TTC549 (cell line): ENCODE results near the gene ENDOV.

Experiments used
- FAIRE-seq: peaks from 2 replicates; lab custom pipeline; 2012; peaks lifted over from hg19 to GRCh38; lab: Jason Lieb, UNC

ENDOV gene

GRCh38 chr17:80414803-80415625, at the start of gene ENDOV:
Gene ENDOV (plus strand): TSS chr17:80415167. CDS start chr17:80415195, 28 bp downstream.
- no peak for FAIRE-seq

- no peak for FAIRE-seq
Observed at GRCh38 chr17:80365983-80366382, 49.0 kb upstream of the ENDOV start.

- FAIRE-seq, result no peak
Observed at GRCh38 chr17:80367503-80367902, 47.5 kb upstream of the ENDOV start.

- no peak for FAIRE-seq
Observed at GRCh38 chr17:80371196-80371595, 43.8 kb upstream of the ENDOV start.

- FAIRE-seq, result no peak
Observed at GRCh38 chr17:80372456-80372855, 42.5 kb upstream of the ENDOV start.

- FAIRE-seq, result no peak
Observed at GRCh38 chr17:80372922-80373570, 41.9 kb upstream of the ENDOV start.

GRCh38 chr17:80374039-80374731, 40.8 kb upstream of the ENDOV start:
- no peak for FAIRE-seq

- no peak for FAIRE-seq
Observed at GRCh38 chr17:80374732-80375585, 40.0 kb upstream of the ENDOV start.

GRCh38 chr17:80376531-80376930, 38.4 kb upstream of the ENDOV start:
- no peak for FAIRE-seq

GRCh38 chr17:80377798-80378197, 37.2 kb upstream of the ENDOV start:
- no peak for FAIRE-seq

- no peak for FAIRE-seq
Observed at GRCh38 chr17:80379348-80379747, 35.6 kb upstream of the ENDOV start.

- FAIRE-seq, result no peak
Observed at GRCh38 chr17:80380068-80380467, 34.9 kb upstream of the ENDOV start.

- no peak for FAIRE-seq
Observed at GRCh38 chr17:80380555-80381002, 34.4 kb upstream of the ENDOV start.

- no peak for FAIRE-seq
Observed at GRCh38 chr17:80381416-80381923, 33.5 kb upstream of the ENDOV start.

GRCh38 chr17:80382446-80382845, 32.5 kb upstream of the ENDOV start:
- no peak for FAIRE-seq

GRCh38 chr17:80382956-80383355, 32.0 kb upstream of the ENDOV start:
- FAIRE-seq, result no peak

GRCh38 chr17:80384078-80384960, 30.6 kb upstream of the ENDOV start:
- FAIRE-seq, result no peak

GRCh38 chr17:80385046-80385445, 29.9 kb upstream of the ENDOV start:
- FAIRE-seq, result no peak

- FAIRE-seq, result no peak
Observed at GRCh38 chr17:80386341-80386740, 28.6 kb upstream of the ENDOV start.

GRCh38 chr17:80387071-80387470, 27.9 kb upstream of the ENDOV start:
- FAIRE-seq, result no peak

- no peak for FAIRE-seq
Observed at GRCh38 chr17:80388175-80388574, 26.8 kb upstream of the ENDOV start.
